GM19239 (cell line): ENCODE results near the gene USP24.

Experiments
- DNase-seq: peaks from one replicate; pipeline ENCODE4 v3.0.0; 2011; ENCODE audit warnings: low spot score; ENCODE audit not compliant: insufficient read length
- FAIRE-seq: peaks from 2 replicates; lab custom pipeline; 2011; peaks lifted over from hg19 to GRCh38; lab: Jason Lieb, UNC

USP24 gene

GRCh38 chr1:55076356-55076755, 138.8 kb downstream of the USP24 start:
- FAIRE-seq (no peak), DNase-seq (no peak)

- FAIRE-seq (no peak), DNase-seq (no peak)
Observed at GRCh38 chr1:55074455-55074854, 140.7 kb downstream of the USP24 start.

- FAIRE-seq = no peak
- DNase-seq = no peak
Observed at GRCh38 chr1:55073187-55073916, 141.8 kb downstream of the USP24 start.

- DNase-seq (no peak), FAIRE-seq (peak; percentile 35)
Observed at GRCh38 chr1:55071477-55071876, 143.7 kb downstream of the USP24 start.

GRCh38 chr1:55070293-55071164, 144.6 kb downstream of the USP24 start:
- no peak for DNase-seq

GRCh38 chr1:55069280-55069679, 145.9 kb downstream of the USP24 start:
- no peak for FAIRE-seq
- no peak for DNase-seq

More at GRCh38 chr1:55070293-55071164, 144.6 kb downstream of the USP24 start:
- no peak for FAIRE-seq

- no peak for FAIRE-seq
Observed at GRCh38 chr1:55068638-55069037, 146.5 kb downstream of the USP24 start.

GRCh38 chr1:55067914-55068313, 147.2 kb downstream of the USP24 start:
- DNase-seq (no peak), FAIRE-seq (no peak)

More at GRCh38 chr1:55068638-55069037, 146.5 kb downstream of the USP24 start:
- DNase-seq = no peak

- DNase-seq = no peak
- no peak for FAIRE-seq
Observed at GRCh38 chr1:55067022-55067778, 148.0 kb downstream of the USP24 start.

- FAIRE-seq (no peak), DNase-seq (no peak)
Observed at GRCh38 chr1:55065648-55066047, 149.5 kb downstream of the USP24 start.

GRCh38 chr1:55064861-55065263, 150.3 kb downstream of the USP24 start:
- no peak for DNase-seq
- FAIRE-seq = no peak

- FAIRE-seq (no peak), DNase-seq (peak; percentile 42)
Observed at GRCh38 chr1:55064071-55064581, 151.0 kb downstream of the USP24 start.

- DNase-seq (no peak), FAIRE-seq (no peak)
Observed at GRCh38 chr1:55063577-55063942, 151.6 kb downstream of the USP24 start.

- no peak for FAIRE-seq
- DNase-seq = no peak
Observed at GRCh38 chr1:55062801-55063576, 152.2 kb downstream of the USP24 start.

GRCh38 chr1:55061706-55062321, 153.3 kb downstream of the USP24 start:
- FAIRE-seq = no peak

GRCh38 chr1:55061000-55061705, 154.0 kb downstream of the USP24 start:
- no peak for FAIRE-seq
- DNase-seq = no peak

More at GRCh38 chr1:55061706-55062321, 153.3 kb downstream of the USP24 start:
- no peak for DNase-seq

GRCh38 chr1:55060133-55060999, 154.8 kb downstream of the USP24 start:
- FAIRE-seq (no peak), DNase-seq (no peak)
